HG02981 (cell line): ENCODE data around the gene RASEF.
"Not testable (repeated sequence)": the region's sequence is repeated elsewhere in the genome, so short reads cannot be mapped to it uniquely, and the experiment has no call there.

Experiments used
- ATAC-seq: cut with Tn5 transposase; IDR thresholded peaks from one replicate; pipeline ENCODE4 v1.9.1; 2021; ENCODE audit warnings: mild to moderate bottlenecking, moderate library complexity; ENCODE audit not compliant: unreplicated experiment

Gene RASEF

GRCh38 chr9:82981552-82981951, 81.4 kb downstream of the RASEF start:
- no peak for ATAC-seq

GRCh38 chr9:82975176-82975575, 87.8 kb downstream of the RASEF start:
- ATAC-seq = no peak

GRCh38 chr9:82972446-82972845, 90.5 kb downstream of the RASEF start:
- ATAC-seq = no peak

GRCh38 chr9:82970359-82970758, 92.6 kb downstream of the RASEF start:
- ATAC-seq = no peak

GRCh38 chr9:82969291-82969690, 93.7 kb downstream of the RASEF start:
- no peak for ATAC-seq

- no peak for ATAC-seq
Observed at GRCh38 chr9:82968816-82969215, 94.1 kb downstream of the RASEF start.

GRCh38 chr9:82968388-82968787, 94.6 kb downstream of the RASEF start:
- no peak for ATAC-seq

- ATAC-seq = peak; percentile 93
Observed at GRCh38 chr9:82961504-82962125, 101.3 kb downstream of the RASEF start.

GRCh38 chr9:82957529-82958379, 105.2 kb downstream of the RASEF start:
- ATAC-seq = no peak

- ATAC-seq = no peak
Observed at GRCh38 chr9:82949203-82949602, 113.7 kb downstream of the RASEF start.

GRCh38 chr9:82940376-82940775, 122.6 kb downstream of the RASEF start:
- ATAC-seq = no peak

- ATAC-seq = no peak
Observed at GRCh38 chr9:82939451-82939850, 123.5 kb downstream of the RASEF start.

GRCh38 chr9:82938426-82939218, 124.3 kb downstream of the RASEF start:
- ATAC-seq = no peak

- ATAC-seq = not testable (repeated sequence)
Observed at GRCh38 chr9:82936561-82936960, 126.4 kb downstream of the RASEF start.

GRCh38 chr9:82934949-82935348, 128.0 kb downstream of the RASEF start:
- no peak for ATAC-seq

GRCh38 chr9:82934025-82934424, 128.9 kb downstream of the RASEF start:
- ATAC-seq = not testable (repeated sequence)

GRCh38 chr9:82930116-82930515, 132.8 kb downstream of the RASEF start:
- ATAC-seq = no peak
